ENCODE results near the gene ATRIP.
"Not testable (repeated sequence)": the region's sequence is repeated elsewhere in the genome, so short reads cannot be mapped to it uniquely, and the experiment has no call there.

Gene ATRIP

DNA sequence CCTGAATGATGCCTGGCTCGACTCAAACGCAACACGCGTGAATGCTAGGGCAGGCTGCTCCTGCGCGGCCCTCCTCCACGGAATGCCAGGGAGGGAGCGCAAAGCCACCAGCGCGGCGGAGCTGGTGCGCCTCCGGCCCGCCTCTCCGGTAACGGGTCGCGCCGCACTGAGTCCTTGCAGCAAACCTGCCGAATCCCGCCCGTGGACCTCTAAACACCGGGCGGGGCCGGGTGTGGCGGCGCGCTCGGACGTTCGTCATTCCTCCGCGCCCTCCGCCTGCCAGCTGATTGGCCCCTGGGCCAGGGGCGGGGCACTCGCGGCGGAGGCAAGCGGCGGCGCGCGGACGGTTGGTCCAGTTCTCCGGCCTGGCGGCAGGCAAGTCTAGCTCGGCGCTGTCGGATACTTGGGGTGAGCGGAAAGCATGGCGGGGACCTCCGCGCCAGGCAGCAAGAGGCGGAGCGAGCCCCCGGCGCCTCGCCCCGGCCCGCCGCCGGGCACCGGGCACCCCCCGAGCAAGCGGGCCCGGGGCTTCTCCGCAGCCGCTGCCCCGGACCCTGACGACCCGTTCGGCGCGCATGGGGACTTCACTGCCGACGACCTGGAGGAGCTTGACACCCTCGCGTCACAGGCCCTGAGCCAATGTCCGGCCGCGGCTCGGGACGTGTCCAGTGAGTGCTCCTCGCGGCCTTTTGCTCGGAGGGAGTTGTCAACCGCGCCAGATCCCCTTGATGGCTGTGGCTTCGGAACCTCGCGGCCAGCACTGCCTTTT lies at the start of gene ATRIP:
Gene ATRIP, plus strand, starts transcription at position 313 of the 769 bp plus-strand sequence. Its CDS starts 109 bp downstream, at position 422.
- peak; percentile 92 for DNase-seq

DNA sequence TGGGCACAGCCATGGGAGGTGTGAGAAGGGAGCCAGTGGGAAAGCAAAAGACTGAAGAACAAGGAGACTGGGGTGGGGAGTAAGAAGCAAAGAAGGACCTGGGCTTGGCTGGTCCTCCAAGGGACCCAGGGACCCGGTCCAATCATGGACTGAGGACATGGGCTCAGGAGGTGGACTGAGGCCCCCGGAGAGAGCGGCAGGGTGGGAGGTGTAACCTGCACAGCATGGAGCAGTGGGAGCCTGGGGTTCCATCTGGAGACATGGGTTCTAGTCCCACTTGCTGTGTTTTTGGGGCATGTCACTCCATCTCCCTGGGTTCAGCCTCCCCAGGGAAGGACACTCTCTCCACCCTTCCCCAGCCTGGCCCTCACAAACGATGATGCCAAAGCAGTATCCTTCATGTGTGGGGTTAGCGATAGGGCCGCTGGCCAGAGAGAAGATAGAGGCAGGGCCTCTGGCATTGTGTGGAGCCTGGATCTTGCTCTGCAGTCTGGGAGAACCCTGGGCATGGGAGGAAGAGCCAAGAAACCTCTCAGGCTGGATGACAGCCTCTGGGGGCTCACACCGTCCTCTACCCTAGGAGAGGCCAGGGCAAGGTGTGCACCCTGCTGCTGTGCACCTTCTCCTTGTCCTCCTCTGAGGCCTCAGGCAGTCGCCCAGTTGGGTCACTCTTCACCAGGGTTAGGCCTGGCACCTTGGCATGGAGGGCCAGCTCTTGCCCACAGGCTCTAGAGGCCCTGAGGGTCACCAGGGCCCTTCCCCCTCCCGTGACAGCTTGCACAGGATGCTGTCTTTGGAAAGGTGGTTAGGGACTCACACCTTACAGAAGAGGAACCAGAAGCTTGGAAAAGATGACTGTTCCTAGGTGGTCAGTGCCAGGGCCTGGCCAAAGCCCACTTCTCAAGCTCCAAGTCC lies 48.5 kb upstream of the ATRIP start:
- DNase-seq: no peak

DNA sequence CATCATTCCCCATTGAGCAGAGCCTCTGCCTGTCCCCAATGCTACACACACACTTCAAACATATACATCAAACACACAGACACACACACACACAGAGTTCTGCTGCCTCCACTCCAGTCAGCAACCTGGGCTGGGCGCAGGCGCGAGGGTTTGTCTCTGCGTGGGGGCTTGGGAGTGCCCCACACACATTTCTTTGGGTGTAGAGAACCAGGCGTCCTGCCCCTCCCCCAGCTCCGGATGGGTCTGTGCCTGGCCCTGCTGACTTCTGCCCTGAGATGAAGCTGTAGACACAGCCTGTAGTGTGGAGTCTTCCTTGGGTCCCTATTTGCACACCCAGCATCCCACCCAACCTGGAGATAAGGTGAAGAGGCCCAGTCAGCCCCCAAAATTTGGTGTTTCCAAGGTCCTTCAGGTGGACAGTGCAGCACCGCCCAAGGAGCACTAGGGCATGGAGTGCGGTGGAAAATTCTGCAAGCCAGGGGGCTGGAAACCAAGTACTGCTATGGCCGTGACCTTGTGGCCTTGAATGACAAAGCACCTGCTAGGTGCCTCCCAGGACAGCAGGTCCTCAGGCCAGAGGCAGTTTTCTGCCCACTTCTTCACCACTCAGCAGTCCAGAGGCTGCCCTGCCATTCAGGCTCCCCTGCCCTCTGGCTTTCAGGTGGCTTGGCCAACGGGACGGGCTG lies 47.7 kb upstream of the ATRIP start:
- no peak for DNase-seq

DNA sequence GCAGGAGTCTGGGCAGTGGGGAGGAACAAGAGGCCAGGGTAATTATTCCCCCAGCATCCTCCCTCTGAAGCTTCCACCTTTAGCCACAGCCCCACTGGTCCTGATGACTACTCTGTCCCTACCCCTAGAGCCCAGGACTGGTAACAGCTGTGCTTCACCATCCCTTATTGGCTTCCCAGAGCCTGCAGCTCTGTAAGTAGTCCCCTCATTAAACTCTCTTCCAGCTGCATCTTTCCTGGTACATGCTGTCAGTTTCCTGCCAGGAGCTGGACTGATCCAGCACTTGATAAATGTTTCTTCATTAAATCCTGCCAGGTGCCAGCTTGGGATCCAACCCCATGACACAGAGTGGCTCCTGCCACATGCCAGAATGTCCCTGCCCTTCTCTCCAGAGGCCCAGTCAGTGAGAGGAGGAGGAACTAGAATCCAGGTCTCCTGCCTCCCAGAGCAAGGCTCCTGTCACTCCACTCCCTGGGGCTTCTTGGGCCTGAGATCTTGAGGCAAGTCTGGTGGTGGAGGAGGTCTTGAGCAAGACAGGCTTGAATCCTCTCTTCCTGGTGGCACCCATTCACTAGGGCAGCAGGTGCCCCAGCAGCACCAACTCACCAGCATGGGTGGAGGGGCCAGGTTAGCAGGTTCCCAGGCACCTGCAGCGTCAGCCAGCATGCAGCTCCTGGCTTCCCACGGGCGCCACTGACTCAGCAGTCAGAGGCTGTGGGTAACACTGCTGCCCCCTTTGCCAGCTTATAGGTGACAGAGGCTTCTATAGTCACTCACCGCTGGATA lies 47.0 kb upstream of the ATRIP start:
- DNase-seq: no peak

DNA sequence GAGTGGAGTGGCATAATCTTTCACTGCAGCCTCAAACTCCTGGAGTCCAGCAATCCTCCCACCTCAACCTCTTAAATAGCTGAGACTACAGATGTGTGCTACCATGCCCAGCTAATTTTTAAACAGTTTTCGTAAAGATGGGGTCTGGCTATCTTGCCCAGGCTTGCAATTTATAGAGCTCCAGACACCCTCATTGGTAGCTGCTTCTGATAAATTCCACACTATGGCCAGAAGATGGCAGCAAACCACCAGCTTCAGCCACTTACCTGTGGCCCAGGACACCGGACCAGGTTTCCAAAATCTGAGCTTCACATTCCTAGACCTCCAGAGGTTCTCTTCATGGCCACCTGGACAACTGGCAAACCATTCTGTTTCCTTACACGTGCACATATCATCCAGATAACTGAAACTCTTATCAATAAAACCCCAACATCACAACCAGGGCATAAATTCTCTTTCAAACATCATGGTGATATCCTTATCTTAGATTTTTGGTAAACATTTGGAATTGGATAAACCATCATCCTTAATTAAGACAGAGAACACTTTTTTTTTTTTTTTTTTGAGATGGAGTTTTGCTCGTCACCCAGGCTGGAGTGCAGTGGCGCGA lies 45.6 kb upstream of the ATRIP start:
- DNase-seq: peak; percentile 70

DNA sequence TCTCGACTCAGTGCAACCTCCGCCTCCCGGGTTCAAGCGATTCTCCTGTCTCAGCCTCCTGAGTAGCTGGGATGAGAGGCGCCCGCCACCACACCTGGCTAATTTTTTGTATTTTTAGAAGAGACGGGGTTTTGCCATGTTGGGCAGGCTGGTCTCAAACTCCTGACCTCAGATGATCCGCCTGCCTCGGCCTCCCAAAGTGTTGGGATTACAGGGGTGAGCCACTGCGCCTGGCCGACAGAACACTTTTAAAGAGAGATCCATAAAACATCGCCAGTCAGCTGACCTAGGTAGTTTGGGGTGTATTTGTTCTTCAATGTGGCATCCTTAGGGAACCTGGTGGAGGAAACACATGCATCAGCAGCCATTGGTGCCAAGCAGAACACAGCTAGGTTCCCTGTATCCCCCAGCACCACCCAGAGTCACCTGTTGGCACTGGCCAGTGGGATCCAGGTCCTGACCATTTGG lies 45.1 kb upstream of the ATRIP start:
- not testable (repeated sequence) for DNase-seq

DNA sequence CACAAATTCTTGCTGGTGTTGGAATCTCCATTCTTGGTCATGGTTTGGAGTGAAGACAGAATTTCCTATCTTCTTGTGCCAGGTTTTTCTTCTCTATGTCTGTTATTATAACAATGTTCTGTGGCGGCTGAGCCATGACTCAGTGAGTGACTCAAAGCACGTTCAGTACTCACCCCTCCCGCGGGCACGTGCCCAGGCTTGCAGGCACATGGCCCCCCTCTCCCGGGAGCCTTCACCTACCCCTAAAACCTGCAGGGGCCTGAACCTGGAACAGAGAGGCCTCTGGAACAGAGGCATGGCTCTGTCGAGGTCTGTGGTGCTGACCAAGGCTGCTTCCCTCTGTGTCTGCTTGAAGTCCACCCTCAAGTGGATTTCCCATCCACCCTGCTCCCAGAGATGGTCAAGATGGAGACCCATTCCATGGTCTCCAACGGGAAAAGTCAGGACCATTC lies 44.2 kb upstream of the ATRIP start:
- no peak for DNase-seq

DNA sequence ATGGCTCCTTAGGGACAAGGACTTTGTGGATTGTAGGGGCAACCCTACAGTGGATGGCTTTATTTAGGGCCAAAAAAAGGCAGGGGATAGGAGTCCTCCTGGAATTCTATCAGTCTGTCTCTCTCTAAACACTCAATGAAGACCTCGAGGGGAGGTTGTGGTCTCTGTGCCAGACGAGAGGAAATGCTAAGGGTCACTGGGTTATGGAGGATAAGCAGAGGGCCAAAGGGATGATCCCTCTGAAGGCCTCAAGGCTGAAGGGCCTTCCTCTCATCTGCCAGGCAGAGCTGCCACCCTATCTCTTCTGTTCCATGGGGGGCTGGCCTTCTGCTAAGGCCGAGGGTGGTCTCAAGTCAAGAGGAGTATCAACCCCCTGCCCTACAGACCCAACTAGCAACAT lies 43.6 kb upstream of the ATRIP start:
- DNase-seq: no peak

DNA sequence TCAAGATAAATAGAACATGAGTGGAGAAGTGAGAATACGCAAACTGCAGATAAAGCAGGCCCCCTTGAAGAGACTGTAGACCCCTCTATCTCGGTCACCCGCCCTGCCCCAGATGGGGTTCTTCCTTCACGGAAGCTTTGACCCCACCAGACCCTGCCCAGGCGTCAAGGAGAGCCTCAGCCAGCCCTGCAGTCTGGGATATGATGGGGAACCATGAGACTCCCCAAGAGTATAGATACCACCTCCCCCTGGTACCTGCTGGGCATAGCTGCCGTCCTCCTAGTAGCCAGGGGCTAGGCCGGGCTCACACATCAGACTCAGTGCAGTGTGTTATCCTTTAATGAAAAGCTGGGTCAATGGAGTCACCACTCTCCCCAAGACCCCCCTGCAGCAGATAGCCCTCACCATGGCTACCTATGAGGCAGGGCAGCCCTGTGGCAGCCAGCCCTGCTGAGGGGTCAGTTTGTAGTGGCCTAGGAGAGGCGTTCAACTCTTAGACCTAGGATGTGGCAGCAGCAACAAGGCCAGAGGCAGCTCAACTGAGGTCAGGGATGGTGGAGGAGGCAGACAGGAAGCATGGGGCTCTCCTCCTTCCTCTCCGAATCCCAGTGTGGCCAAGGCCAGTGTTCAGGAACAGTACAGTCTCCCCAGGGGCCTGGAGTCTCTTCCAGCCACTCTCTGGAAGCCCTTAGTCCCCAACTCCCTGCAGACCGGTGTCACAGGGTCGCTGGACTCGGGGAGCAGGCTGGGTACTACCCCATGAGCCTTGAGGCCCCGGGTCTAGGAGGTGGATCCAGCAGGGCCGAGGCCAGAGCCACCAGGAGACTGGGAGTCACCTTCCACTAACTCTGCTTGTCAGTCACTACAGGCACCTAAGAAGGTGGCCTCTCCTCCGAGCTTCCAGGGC lies 42.8 kb upstream of the ATRIP start:
- no peak for DNase-seq

DNA sequence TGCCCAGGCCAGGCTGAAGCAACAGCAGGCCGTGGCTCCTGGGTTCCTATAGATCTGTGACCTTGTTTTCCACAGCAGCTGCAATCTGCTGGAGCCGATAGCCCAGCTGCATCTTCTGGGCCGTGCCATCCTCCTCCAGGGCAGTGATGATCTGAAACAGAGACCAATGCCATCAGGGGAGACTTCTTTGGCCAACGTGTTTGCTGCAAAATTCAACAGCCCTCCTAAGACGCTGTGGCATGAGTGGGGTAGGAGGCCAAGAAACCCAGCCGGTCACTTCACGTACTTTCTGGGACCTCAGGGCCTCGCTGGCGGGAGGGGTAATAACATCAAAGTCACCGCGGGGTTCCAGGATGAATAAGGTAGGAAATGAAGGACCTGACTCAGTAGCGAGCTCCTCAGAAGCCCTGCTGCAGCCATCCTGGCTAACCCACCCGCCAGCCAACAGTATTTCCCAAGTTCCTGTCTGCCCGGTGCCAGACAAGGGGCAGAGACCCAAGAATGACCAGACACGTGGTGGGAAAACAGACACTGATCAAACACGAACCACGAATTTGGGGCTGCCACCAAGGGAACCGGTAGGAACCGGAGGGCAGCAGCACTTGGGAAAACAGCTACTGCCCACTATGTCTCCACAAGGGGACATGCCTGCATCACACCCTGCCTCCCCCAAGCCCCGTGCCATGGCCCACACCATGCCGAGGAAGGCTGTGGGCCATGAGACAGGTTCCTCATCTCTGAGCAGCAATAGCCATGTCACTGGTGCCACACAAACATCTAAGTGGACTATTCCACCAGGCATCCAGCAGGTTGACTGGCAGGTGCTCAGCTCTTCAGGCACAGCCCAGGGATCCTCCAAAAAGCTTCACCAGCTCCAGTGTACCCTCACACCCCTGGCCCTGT lies 41.8 kb upstream of the ATRIP start:
- DNase-seq: no peak

DNA sequence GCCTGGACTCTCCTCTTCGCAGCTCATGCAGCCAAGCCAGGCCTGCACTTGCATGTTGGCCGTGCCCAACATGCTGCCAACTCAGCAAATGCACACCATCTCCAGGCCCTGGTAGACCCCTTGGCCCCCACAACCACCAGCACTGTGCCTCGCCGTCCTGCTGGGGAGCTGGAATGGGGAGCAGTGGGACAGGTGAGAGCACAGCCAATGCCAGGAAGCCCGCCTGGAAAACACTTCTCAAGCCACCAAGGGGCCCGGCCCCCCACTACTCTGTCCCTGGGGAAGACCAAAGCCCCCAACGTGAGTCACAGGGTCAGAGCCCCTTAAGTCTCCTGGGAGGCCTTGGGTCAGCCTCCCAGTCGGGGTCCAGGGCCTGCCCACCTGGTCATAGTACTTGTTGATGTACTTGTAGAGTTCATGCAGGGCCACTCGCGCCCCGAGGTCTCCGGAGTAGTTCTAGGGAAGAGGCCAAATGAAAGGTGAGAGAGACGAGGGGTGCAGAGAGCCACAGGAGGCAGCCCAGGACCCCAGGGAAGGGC lies 41.1 kb upstream of the ATRIP start:
- no peak for DNase-seq

DNA sequence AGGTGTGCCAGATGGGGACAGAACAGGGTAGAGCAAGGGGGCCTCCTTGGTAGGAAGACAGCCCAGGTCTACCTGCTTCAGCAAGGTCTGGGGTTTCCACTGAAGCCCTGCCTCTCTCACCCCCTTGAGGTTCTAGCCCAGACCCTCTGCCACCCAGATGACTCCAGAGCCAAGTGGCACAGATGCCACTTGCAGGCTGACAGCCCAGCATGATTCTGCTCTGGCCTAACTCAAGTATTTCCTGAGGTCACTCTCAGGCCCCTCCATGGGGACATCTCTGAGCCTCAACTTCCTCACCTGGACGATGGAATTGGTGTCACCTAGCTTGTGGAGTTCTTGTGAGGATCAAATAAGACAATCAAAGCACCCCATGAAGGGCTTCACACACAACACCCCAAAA lies 40.6 kb upstream of the ATRIP start:
- no peak for DNase-seq

DNA sequence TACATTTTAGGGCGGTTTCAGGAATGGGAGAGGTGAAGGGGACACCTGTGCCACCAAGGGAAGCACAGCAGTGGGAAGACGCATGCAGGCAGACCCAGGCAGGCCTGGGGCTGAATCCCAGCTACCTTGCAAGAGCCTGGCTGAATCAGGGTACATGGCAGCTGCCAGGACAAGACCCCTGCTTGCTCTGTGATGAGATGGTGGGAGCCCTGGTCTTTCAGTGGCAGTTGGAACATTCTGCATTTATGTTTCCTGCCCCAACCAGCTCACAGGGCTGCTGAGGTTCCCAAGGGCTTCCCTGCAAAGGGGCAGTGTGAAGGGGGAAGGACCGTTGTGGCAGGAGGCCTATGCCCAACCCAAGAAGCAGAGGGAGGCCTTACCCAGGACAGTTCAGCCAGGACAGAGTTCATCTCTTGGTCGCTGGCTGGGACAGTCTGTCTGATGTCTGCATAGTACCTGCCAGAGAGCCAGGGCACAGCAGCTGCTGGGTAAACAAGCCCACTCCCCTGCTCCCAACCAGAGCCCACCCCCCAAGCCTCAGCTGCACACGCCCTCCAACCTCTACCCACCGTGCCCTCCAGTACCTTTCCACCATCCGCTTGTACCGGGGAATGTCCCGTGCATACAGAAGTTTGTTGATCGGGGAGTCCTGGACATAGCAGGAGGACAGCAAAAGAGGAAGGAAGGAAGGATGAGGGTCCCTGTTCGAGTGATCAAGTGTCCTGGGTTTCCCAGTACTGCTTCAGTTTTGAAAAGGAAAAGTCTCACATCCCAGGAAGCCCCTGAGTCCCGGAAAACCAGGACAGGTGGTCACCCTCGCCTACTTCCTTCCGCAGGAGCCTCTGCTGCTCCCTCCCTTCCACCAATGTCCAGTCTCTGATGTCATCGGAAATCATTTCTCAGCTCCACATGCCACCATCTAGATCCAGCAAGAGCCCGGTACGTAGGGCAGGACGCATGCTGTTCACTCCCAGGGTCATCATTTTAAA lies 39.8 kb upstream of the ATRIP start:
- DNase-seq: peak; percentile 0

DNA sequence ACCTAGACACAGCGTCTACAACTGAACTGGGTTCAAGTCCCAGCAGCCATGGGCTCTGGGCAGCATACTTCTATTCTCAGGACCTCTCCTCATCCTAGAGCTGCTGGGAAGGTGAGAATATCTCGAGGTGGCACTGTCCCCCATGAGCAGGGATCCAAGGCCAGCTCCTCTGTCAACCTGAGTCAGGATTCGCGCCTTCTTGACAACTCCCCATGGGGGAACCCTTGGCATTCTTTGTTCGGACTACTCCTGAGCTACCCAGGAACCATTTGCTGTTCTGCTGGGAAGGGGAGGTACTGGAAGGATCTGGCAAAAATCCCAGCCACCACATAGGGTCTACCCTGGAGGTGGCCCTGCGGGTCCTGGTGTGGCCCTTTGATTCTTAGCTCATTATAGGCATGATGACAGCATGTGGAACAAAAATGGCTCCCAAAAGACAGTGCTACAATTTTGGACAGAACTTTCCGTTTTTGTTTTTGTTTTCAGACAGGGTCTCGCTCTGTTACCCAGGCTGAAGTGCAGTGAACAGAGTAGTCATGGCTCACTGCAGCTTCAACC lies 38.9 kb upstream of the ATRIP start:
- DNase-seq: no peak

DNA sequence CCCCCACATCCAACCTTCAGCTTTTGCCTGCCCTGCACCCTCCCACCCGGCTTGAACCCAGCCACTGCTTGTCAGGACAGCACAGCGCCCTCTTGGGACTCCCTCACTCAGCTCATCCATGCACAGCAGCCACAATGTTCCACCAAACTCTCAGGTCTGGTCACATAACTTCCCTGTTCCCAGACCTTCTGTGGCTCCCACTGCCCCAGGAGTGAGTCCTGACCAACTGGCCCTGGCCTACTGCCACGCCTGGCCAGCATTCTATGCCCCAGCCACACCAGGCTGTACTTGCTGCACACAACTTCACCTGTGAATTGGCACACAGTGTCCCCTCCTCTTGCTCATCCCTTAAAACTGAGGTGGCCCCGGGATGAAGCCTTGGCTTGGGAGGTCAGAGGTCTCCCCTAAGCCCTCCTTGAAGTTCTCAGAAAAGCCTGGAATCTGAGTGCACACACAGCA lies 37.7 kb upstream of the ATRIP start:
- DNase-seq: peak; percentile 3

DNA sequence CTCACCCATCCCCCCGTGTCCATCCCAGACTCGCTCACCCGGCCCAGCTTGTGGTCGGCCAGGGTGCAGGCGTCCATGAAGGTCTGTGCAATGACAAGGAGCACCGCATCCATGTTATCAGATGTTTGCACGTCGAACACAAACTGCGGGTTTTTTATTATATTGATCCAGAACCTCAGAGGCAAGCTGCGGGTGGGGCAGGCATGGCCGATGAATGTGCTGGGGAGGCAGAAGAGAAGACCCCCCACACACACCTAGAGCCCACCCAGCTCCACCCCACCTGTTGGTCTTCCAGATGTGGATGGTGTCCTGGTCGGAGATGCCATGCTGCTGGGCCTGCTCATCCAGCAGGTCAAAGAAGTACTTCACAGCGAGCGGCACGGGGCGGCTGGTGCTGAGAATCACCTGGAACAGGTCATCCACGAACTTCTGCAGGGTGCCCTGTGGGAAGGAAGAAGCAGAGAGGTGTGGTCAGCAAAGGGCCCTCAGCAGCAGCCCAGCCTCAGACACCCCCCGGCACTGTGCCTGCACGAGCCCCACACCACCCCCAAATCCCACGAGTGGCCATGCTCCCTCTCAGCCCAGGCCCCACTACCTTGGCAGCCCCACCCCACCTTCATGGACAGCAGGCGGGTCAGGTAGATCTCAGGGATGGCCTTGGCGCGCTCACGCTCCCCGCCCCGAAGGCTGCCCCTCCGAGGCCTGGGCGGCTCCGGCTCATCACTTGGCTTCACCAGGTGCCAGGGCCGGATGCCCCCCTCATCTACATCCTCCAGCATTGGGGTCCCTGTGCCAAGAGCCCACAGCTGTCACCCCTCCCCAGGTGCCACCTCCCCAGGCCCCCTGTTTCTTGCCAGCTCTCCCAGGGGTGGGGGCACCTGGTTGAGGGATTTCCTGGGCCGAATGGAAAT lies 37.0 kb upstream of the ATRIP start:
- peak; percentile 1 for DNase-seq
